Occipital lobe (tissue), 2 donors: ENCODE data around the gene DHX9. TPM values are rescaled to one million over a fixed set of nuclear protein-coding genes. Genes with fewer than 3 reads are reported as not detected.
"Not testable (repeated sequence)": the region's sequence is repeated elsewhere in the genome, so short reads cannot be mapped to it uniquely, and the experiment has no call there.

Experiments
- DNase-seq: peaks from one replicate; lab custom pipeline; 2025; lab: John Stamatoyannopoulos, UW
- total RNA-seq: library from RNA; depleted of rRNA; stranded (reverse); fragments of >200 nt; gene quantifications from one replicate; pipeline ENCODE4 v1.2.3, GENCODE V29; 2014

The DHX9 gene
- total RNA-seq, 1 donor from 2014 or later = 258 TPM

GRCh38 chr1:182889997-182890396, 50.9 kb downstream of the DHX9 start:
- DNase-seq = no peak

- no peak for DNase-seq
Measured at GRCh38 chr1:182890927-182891610, 51.9 kb downstream of the DHX9 start.

GRCh38 chr1:182897696-182898095, 58.5 kb downstream of the DHX9 start:
- DNase-seq = no peak

- not testable (repeated sequence) for DNase-seq
Measured at GRCh38 chr1:182901946-182902345, 62.8 kb downstream of the DHX9 start.

GRCh38 chr1:182905321-182905720, 66.2 kb downstream of the DHX9 start:
- DNase-seq = no peak

GRCh38 chr1:182909578-182909977, 70.4 kb downstream of the DHX9 start:
- no peak for DNase-seq

GRCh38 chr1:182910143-182910542, 71.0 kb downstream of the DHX9 start:
- no peak for DNase-seq

GRCh38 chr1:182913401-182913800, 74.3 kb downstream of the DHX9 start:
- no peak for DNase-seq

- DNase-seq = no peak
Measured at GRCh38 chr1:182917378-182917777, 78.2 kb downstream of the DHX9 start.

- no peak for DNase-seq
Measured at GRCh38 chr1:182925661-182926060, 86.5 kb downstream of the DHX9 start.

- DNase-seq = no peak
Measured at GRCh38 chr1:182927693-182928433, 88.7 kb downstream of the DHX9 start.

- DNase-seq = no peak
Measured at GRCh38 chr1:182930985-182931384, 91.8 kb downstream of the DHX9 start.

GRCh38 chr1:182935716-182936115, 96.6 kb downstream of the DHX9 start:
- no peak for DNase-seq

Other genes starting within 250 kb of the DHX9 start
- gene RGS16, start 235.0 kb upstream of the DHX9 start, total RNA-seq = 1.6 TPM
- gene RGS8, start 154.8 kb upstream of the DHX9 start, total RNA-seq = 7.8 TPM
- 38.4 TPM for gene NPL, start 49.6 kb upstream of the DHX9 start, total RNA-seq
- not detected for gene SHCBP1L, start 113.8 kb downstream of the DHX9 start, total RNA-seq
- 37.7 TPM for gene LAMC1, start 184.1 kb downstream of the DHX9 start, total RNA-seq